Prostate gland (tissue), 2 donors: Measurements from ENCODE around the gene ACRBP.

Source experiments
- CTCF ChIP-seq, 4 experiments: fragments of 200-600 bp in 2 of 4; fragments of 450-650 bp in 2 of 4; sonication (generic) in 2 of 4; IDR thresholded peaks; 1 replicate in 3 of 4; 2 replicates in 1 of 4; pipeline ENCODE4 v1.5.1; 2016 to 2019; ENCODE audit warnings: antibody characterized with exemption in 4 of 4, mild to moderate bottlenecking in 2 of 4, moderate library complexity in 2 of 4
- POLR2A ChIP-seq: fragments of 450-650 bp; IDR thresholded peaks from one replicate; pipeline ENCODE4 v1.6.1; 2016; ENCODE audit warnings: antibody characterized with exemption, mild to moderate bottlenecking
- POLR2AphosphoS5 ChIP-seq: sonication (generic); formaldehyde crosslinking; IDR thresholded peaks from one replicate; pipeline ENCODE4 v1.6.1; 2017; ENCODE audit warnings: antibody characterized with exemption

- TF ChIP-seq POLR2A (no peak), CTCF (IDR thresholded peaks at IDR 0.05) (no peak), POLR2AphosphoS5 (no peak)
Observed at GRCh38 chr12:6666211-6666610, 19.0 kb upstream of the ACRBP start.
